Stimulated activated CD8-positive, alpha-beta memory T cell treated with anti-CD3 and anti-CD28 coated beads, Interleukin-4, amount 100 ng/mL, for 4 hours (primary cell): Measurements from ENCODE around the gene PGPEP1.
A peak's percentile ranks its signal among the peaks of the same experiment; 100 is the strongest.
"Not testable (repeated sequence)": the region's sequence is repeated elsewhere in the genome, so short reads cannot be mapped to it uniquely, and the experiment has no call there.

Experiments used
- DNase-seq, 2 donors: peaks; one replicate each; pipeline ENCODE4 v3.0.0-alpha.2; 2020; ENCODE audit warnings: low read depth in 2 of 2, low spot score in 1 of 2

The PGPEP1 gene

DNA sequence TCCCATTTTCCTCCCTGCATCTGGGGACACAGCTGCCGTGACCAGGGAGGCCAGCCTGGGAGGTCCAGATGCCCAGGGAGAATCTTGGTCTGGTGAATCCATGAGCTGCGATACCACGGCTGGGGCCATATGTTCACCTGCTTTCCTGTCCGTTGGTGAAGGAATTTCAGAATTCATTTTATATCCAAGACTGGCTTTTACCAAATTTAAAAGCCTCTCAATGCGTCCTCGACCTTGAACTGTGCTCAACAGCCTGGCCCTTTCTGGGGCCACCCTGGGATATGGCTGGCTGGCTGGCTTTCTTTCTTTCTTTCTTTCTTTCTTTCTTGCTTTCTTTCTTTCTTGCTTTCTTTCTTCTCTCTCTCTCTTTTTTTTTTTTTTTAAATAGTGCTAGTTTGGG is 23.4 kb downstream of the PGPEP1 start:
- no peak for DNase-seq

- DNase-seq, result not testable (repeated sequence)
Observed at GRCh38 chr19:18364277-18364825, 24.0 kb downstream of the PGPEP1 start.

DNA sequence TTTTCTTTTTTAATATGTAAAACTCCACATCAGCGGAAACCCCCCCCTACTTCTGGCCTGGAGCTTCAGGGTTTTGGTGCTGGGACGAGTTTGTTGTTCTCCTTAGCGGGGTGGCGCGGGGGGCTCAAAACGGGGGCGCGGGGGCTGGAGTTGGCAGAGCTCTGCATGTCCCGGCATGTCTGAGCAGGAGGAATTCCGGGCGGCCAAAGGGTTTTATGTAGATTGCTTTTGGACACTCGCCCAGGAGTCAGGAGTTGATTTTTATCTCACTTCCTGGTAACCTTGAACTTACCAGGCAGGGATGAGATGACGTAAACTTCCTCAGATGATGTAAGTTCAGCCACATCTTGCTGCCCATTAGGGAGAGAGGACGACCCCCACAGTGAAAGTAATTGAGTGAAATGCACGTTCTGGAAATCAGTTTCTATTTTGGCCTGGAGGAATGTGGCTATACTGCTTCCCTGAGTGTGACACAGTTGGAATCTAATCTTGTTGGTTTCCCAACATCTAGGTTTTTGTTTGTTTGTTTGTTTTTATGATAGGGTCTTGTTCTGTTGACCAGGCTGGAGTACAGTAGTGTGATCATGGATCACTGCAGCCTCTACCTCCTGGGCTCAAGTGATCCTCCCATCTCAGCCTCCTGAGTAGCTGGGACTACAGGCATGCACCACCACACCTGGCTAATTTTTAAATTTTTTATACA is 24.6 kb downstream of the PGPEP1 start:
- no peak for DNase-seq

DNA sequence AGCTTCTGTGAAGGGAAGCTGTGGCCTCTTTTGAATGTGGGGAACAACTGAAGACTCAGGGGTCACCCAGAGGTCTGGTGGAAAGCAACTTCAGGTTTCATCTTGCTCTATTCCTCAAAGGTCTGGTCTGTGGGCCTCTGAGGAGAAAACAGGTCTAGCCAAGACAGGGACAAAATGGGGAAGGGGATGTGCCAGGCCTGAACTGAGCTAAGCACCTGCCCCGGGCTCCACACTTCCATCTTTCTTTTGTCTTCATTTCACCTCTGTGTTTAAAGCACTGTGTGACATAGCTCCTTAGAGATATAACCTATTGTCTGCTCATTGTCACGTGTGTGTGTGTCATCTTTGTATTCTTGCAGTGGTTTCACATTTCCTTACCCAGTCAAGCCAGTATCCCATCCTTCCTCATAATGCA is 25.6 kb downstream of the PGPEP1 start:
- DNase-seq, result no peak

- DNase-seq, result no peak
Observed at GRCh38 chr19:18368504-18369222, 28.3 kb downstream of the PGPEP1 start.

DNA sequence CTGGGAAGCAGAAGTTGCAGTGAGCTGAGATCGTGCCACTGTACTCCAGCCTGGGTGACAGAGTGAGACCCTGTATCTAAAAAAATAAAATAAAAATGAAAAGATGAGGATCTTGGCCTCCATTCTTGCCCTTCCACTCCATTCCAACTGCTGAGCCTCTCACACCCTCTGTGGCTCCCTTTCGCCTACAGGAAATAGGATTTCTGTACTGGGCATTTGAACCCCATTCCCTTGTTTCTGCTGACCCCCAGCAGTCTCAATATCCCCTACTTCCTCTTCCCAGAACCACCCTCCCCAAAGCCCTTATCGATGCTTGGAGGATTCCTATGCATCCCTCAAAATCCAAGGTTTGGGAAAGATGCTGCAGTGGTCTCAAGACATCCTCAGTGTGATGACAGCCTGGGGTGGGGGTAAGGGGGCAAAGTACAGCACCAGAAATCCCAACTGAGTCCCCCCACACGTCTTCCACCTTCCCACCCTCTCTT is 33.1 kb downstream of the PGPEP1 start:
- DNase-seq, result no peak

DNA sequence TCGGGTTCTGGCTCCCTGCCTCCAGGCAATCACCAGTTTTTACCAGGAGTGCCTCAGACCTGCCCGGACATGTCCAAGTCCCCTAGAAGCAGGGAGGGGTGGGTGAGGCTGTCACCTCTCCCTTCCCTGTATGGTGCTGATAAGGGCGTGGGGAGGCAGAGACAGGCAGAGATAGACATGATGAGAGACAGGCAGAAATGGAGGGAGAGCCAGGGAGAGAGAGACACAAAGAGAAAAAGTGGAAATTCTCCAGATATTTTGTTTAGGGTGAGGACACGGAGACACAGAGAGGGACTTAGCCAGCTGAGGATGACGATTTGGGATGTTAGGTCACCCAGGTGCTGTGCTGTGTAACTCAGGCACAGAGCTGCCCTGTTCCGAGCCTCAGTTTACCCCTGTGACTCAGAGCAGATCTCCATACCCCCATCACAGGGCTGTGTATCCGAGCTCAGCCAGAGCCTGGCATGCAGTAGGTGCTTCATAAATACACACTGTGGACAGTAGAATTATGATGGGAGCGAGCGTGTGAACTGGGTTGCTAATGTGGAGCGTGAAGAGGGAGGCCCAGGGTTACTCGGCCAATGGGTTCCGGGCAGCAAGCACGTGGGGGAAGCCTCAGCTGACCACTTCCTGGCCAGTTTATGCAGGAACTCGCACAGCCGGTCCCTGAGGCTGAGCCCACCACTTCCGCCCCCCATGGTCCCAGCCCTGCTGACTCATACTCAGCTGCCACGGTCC is 33.7 kb downstream of the PGPEP1 start:
- DNase-seq, result peak; percentile 13 to 58

- no peak for DNase-seq
Observed at GRCh38 chr19:18377026-18377425, 36.6 kb downstream of the PGPEP1 start.

GRCh38 chr19:18379803-18380747 is 39.7 kb downstream of the PGPEP1 start:
- DNase-seq, result no peak

GRCh38 chr19:18380843-18381242 is 40.4 kb downstream of the PGPEP1 start:
- DNase-seq, result no peak

DNA sequence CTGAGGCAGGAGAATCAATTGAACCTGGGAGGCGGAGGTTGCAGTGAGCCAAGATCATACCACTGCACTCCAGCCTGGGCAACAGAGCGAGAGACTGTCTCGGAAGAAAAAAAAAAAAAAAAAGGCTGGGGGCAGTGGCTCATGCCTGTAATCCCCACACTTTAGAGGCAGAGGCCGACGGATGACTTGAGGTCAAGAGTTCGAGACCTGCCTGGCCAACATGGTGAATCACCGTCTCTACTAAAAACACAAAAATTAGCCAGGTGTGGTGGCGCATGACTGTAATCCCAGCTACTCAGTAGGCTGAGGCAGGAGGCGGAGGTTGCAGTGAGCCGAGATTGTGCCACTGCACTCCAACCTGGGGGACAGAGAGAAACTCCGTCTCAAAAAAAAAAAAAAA is 43.2 kb downstream of the PGPEP1 start:
- DNase-seq, result not testable (repeated sequence)

DNA sequence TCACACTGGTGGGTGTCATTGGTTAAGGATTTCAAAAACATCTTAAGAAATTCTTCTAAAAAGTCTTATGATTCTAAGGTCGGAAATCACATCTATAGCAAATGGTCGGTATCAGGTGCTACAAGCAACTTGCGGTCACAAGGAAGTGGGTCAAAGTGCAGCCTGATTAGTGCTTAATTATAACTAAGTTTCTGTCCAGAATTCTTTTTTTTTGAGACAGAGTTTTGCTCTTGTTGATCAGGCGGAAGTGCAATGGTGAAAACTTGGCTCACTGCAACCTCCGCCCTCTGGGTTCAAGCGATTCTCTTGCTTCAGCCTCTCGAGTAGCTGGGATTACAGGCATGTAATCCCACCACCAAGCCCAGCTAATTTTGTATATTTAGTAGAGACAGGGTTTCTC is 44.4 kb downstream of the PGPEP1 start:
- no peak for DNase-seq

DNA sequence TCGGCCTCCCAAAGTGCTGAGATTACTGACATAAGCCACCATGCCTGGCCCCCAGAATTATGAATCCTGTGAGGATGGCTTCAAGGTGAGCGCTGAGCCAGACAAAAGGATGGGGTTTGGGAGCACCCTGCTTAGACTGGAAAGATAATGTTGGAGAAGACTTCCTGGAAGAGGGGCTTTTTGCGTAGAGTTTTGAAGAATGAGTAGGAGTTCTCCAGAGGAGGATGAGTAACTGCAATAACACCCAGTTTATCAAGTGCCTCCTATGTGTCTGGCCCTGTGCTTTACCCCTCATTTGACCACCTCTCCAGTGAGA is 44.9 kb downstream of the PGPEP1 start:
- DNase-seq, result no peak

DNA sequence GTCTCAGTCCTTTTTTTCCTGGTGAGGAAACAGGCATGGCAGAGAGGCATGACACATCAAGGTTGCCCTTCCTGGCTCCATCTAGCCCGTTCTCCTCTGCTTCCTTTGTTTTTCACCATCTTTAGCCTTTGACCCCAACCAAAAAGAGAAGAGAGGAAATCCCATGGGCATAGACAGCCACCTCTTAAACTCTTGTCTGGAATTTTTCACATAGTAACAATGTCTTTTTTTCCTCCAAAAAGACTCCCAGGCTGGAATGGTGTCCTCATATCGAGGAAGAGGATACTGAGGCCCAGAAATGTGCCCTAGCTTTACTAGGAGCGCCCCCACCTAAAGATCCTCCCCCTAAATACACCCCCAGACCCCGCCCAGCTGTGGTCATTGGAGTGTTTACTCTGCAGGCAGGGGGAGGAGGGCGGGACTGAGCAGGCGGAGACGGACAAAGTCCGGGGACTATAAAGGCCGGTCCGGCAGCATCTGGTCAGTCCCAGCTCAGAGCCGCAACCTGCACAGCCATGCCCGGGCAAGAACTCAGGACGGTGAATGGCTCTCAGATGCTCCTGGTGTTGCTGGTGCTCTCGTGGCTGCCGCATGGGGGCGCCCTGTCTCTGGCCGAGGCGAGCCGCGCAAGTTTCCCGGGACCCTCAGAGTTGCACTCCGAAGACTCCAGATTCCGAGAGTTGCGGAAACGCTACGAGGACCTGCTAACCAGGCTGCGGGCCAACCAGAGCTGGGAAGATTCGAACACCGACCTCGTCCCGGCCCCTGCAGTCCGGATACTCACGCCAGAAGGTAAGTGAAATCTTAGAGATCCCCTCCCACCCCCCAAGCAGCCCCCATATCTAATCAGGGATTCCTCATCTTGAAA is 45.5 kb downstream of the PGPEP1 start, which contains the start of gene GDF15:
GDF15 (plus strand) TSS at position 484 of the 868 bp plus-strand sequence; CDS start at position 516, 32 bp downstream.
- no peak for DNase-seq

DNA sequence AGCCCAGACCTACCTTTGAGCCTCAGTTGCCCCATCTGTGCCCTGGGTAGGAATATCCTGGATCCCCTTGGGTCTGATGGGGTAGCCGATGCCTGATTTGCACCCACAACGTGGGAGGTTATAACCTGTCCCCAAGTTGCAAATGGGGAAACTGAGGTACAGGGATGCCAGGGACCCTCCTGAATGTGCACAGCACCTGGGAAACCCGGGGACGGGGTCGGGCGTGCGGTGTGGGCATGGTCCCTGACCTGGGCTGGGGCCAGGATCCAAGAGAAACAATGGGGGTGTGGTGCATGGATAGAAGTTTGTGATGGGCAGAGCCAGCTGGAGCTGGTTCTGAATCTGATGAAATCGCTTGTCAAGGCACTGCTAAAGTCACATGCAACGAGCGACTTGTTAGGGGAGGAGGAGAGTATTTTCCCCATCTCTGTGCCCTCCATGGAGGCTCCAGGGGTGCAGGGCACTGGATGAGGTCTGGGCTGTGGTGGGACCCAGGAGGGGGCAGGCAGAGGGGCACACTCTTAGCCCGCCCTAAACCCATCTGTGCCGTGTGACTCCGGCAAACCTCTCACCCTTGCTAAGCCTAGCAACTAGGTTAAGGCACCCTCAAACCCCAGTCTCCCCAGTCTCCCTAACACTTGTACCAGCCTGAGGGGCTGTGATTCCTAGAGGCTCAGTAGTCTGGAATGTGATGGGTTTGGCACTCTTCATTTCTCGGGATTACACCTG is 46.3 kb downstream of the PGPEP1 start:
- no peak for DNase-seq

- DNase-seq, result peak; percentile 51 to 54
Observed at GRCh38 chr19:18388100-18388959, 47.9 kb downstream of the PGPEP1 start.

DNA sequence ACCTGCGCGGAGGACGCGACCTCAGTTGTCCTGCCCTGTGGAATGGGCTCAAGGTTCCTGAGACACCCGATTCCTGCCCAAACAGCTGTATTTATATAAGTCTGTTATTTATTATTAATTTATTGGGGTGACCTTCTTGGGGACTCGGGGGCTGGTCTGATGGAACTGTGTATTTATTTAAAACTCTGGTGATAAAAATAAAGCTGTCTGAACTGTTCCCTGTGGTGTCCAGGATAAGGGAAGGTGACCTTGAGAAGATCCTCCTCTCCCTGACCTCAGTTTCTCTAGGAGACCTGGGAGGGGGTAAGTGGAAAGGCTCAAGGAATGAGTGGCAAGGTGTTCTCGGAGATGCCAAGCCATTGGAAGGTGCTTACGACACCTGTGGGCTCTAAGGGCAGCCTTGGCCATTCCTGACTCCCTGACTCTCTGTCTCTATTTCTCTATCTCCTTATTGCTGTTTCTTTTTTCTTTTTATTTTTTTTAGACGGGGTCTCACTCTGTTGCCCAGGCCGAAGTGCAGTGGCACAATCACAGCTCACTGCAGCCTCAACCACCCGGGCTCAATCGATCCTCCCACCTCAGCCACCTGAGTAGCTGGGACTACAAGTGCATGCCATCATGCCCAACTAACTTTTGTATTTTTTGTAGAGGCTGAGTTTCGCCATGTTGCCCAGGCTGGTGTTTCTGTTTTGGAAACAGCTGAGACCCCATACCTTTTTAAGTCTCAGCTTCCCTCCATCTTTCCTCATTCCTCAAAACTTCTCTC is 48.7 kb downstream of the PGPEP1 start:
- DNase-seq, result no peak
